SIG-M5 treated with dmso at 0.1 percent for 504 hours (cell line): Measurements from ENCODE around the gene SGCG.
A peak's percentile ranks its signal among the peaks of the same experiment; 100 is the strongest.
"Not testable (repeated sequence)": the region's sequence is repeated elsewhere in the genome, so short reads cannot be mapped to it uniquely, and the experiment has no call there.

Source experiments
- DNase-seq: peaks from one replicate; lab custom pipeline; 2025; ENCODE audit not compliant: unreplicated experiment; lab: John Stamatoyannopoulos, UW

Gene SGCG, protein sequence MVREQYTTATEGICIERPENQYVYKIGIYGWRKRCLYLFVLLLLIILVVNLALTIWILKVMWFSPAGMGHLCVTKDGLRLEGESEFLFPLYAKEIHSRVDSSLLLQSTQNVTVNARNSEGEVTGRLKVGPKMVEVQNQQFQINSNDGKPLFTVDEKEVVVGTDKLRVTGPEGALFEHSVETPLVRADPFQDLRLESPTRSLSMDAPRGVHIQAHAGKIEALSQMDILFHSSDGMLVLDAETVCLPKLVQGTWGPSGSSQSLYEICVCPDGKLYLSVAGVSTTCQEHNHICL

DNA sequence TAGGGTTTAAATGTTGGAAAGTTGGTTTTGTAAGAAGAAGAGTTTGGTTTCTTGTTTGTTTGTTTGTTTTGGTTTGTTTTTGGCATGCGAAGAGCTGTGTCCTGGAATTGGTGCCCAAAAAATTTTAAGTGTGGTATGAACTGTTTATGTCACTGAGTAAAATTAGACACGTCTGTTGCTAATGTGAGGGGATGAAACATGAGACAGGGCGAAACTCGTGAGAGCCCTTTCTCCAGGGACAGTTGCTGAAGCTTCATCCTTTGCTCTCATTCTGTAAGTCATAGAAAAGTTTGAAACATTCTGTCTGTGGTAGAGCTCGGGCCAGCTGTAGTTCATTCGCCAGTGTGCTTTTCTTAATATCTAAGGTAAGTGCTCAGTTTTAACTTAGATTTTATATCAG, at the start of gene SGCG:
Gene SGCG (plus strand): TSS at position 269 of the 400 bp plus-strand sequence. CDS start 22,716 bp downstream, outside the sequence.
- DNase-seq: no peak

DNA sequence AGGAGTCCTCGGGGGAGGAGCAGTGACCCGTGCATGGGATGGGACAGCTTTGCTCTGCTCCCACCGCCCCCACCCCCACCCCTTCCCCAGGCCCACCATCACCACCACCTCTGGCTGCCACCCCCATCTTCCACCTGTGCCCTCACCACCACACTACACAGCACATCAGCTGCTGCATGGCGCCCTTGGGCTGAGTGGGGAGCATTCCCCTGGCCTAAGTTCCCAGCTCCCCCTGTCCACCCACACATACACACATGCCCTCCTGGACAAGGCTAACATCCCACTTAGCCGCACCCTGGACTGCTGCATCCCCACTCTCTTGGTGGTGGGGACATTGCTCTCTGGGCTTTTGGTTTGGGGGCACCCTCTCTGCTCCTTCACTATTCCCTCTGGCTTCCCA, 46.2 kb upstream of the SGCG start:
- DNase-seq: no peak

DNA sequence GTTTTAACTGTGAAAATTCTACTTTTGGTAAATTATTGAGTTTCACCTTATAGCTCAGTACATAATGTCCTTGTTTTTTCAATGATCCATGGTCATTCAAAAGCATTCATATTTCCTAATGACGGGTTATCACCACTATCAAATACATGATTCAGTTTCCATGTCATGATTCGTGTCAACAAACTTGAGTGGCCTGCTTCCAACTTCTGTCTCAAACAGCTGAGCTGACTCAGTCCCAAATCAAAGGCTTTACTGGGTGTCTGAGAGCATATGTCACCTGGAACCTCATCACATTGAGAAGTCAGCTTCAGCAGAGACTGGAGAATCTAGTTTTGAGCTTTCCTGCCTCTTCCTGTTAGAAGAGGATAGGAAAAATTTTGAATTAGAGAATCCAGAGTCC, 40.3 kb upstream of the SGCG start:
- peak; percentile 10 for DNase-seq

DNA sequence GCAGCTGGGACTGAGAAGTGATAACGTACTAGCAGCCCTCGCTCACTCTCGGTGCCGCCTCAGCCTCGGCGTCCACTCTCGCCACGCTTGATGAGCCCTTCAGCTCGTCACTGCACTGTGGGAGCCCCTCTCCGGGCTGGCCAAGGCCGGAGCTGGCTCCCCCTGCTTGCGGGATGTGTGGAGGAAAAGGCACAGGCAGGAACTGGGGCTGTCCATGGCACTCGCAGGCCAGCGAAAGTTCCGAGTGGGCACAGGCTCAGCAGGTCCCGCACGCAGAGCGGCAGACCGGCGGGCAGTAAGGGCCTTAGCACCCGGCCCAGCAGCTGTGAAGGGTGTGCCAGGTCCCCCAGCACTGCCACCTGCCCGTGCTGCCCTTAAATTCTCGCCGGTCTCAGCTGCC, 38.8 kb upstream of the SGCG start:
- no peak for DNase-seq

DNA sequence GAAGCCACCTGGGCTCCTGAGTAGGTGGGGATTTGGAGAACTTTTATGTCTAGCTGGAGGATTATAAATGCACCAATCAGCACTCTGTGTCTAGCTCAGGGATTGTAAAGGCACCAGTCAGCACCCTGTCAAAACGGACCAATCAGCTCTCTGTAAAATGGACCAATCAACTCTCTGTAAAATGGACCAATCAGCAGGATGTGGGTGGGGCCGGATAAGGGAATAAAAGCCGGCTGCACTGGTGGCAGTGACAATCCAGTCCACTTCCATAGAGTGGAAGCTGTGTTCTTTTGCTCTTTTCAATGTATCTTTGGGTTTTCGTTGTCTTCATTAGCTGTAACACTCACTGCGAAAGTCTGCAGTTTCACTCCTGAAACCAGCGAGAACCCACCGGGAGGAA, 38.2 kb upstream of the SGCG start:
- DNase-seq: not testable (repeated sequence)

DNA sequence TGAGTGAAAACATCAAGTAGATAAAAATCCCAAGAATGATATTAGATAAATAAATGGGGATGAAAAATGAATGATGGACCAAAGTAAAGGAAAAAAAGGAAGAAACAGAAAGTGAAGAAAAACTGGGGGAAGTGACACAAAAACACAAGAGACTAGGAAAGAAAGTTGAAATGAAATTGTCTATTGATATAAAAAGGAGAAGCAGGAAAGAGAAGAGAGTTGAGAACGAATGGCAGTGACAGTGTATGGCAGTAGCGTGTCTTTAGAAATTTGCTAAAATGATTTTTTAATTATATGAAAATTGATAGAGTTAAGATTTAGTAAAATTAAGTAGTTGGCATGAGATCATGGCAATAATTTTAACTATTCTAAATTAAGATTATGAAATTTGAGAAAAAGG, 36.3 kb upstream of the SGCG start:
- peak; percentile 40 for DNase-seq

DNA sequence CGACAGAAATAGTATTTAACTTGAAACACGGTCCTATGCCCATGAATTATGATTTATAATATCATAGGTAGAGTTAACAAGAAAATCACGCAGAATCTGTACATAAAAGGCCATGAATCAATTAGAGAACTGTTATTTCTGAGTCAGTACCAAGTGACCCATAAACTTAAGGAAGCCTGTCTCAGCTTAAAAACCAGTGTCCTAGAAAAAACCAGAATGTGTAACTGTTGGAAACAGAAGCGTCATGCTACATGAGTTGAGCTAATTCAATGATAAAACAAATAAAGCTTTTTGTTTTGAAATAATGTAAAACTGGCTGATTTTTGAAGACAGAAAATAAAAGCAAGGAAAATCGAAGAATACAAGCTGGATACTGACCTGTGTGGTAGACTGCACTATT, 34.8 kb upstream of the SGCG start:
- DNase-seq: no peak

DNA sequence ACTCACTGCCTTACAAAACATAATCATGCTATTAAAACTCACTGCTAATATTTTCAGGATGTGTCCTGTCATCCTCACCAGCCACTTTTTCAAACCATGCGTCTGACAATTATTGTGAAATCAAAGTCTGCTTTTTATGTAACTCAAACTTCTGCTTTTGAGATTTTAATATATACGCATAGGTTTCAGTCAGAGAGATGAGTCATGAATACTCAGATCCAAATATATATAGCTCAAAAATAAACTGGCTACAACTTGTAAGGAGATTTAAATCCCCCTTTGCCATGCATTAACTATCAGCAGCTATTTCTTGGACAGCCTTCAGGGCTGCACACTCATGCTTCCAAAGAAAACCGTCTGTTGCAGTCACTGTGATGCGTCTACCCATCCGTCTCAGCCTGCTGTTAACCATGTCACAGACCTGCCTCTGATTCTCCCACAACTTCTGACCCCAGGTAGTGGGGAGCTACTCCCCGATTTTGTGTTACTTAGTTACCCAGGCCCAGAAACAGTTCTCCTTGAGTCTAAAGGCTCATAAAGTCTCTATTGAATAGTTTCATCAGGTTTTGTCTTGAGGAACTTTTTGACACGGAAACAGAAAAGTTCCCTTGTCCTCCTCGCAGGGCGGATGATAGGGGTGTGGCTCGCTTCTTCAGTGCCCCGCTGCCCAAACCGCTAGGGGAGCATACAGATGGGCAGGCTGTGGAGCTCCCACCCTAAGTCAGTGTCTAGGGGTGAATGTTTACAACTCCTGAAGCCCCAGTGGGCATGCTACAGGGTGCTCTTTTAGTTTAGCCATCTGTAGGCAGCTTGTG, 33.8 kb upstream of the SGCG start:
- peak; percentile 92 for DNase-seq

DNA sequence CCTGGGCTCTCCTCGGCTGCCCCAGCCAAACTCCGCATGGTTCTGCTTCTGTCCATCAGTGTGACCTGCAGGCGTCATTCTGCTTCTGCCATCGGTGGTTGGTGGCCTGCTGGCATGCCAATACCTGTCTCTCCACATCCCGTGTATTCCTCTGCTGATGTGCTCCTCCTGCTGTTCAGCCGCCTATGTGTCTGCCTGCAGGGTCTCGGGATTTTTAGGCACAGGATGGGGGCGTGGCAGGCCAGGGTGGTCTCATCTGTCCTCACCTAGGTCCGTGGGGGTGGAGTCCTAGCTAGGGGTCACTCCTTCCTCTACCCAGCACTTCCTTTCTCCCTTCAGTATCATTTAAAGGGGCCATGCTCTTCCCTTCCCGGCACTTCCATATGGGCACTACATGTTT, 33.0 kb upstream of the SGCG start:
- DNase-seq: no peak

DNA sequence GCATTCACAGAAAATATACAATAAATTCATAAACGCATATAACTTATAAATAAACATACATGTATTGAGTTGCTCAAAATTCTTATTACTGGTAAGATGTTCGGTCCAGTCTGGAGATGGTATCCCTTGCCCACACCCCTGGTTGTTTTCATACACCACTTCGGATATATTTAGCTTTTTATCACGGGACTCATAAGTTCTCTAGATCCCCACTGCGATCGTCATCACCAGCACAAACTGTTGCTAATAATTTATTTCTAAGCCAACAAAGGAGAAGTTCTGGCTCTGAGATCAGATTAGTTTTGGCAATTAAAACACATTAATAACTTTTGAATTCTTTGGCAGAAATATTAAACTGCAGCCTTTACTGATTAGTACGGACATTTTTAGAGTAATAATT, 23.0 kb upstream of the SGCG start:
- no peak for DNase-seq

DNA sequence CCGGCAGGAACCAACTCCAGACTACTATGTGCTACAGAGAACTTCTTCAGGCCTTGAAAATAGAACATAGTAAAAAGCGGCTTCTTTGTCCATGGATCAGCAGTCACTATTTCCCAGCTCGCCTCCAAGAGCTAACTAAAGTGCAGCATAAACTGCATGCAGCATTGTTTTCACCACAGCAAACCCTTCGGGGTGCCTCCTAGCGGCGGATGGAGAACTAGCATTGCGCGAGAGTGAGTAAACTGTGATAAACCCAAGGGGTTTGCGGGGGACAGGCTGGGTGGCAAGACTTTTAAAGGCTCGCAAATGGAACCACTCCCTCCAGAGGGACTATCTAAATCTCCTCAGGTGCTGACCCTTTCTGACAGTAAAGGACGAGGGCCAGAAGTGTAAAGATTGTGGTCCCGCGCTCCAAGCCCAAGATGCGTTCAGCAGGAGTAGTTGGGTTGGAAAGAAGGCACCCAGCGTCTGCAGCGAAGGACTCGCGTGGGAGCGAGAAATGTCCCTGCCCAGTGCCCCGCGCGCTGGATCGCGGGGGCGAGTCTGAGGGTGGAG, 21.5 kb upstream of the SGCG start:
- peak; percentile 36 for DNase-seq

DNA sequence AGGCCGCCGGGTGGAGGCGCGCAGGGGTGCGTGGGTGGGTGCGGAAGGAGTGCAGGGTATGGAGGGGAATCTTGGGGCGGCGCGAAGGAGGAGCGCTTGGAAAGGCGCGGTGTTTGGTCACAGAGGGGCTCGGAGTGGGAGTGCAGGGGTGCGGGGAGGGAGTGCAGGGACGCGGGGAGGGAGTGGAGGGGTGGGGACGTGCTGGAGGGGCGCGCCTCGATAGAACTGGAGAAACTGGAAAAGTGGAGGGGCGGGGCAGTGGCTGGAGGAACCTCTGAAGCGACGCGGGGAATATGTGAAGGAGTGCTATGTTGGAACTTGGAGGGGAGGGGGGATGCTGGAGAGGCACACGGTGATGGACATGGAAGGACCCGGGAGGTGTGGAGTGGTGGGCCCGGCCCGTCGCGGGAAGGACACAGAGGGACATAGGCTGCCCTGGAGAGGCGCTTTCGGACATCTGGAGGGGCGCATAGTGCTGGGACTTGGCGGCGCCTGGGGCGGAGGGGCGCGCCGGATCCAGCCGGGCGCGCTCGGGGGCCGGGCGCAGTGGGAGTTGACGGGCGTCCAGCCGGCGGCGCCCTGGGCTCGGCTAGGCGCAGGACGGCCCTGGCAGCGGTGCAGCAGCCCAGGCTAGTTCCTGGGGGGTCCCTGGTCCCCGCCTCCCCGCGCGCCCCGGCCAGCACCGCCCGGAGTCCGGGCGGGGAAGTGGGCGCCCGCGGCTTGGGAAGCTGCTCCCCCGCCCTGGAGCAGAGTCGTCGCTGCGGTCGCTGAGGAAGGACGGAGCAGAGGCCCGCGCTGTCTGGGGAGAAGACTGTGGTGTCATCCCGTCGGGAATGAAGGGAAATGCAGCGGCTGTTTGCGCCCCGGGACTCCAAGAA, 20.8 kb upstream of the SGCG start:
- DNase-seq: peak; percentile 5

DNA sequence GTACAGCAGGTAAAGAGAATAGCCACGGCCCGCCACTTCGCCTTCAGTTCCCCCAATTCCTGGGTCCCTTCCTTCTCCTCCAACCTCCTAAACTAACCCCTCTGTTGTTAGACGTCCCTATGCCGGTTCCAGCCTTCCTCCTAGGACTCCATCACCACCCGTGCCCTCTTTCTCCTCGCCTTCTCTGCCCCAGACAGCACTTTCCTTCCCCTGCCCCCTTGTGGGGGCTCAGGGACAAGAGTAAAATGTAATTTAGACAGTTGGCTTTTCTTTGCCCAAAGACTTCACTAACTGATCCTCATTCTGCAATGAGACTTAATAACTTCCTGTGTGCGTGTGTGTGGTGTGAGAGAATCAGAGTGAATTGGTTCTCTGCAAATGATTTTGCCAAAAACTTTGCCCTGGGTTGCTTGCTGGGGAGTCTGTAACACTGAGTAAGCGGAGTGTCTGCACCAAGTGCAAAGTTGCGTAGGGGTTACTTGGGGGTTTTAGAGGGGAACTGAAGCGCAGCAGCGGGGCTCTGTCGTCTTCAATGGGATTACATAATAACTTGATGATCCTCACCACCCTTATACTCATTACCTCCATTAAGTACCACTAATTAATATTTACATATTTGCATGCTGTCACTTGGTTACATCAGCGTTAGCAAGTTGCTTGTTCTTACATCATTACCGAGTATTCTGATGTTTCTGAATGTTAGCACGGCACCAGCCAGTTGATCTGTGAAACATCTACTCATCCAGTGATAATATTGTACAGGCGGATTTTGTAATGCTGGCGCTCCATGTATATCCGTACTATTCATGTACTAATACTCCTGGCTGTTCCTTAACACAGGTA, 19.9 kb upstream of the SGCG start:
- peak; percentile 49 for DNase-seq

DNA sequence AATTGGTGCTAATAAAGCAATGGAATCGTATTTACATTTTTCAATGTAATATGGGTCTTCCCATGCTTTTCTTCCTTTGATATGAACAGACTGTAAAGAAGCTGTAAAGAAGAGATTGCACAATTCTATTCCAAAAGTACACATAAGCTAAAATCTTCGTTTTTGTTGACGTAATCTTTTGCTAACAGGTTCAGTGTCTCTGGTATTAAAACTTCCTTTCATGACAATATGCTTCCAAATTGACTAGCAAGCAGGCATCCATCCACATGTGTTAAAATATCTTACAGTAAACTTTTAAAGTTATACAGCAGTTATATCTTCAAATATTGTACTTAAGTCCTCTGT, 19.3 kb upstream of the SGCG start:
- DNase-seq: no peak

DNA sequence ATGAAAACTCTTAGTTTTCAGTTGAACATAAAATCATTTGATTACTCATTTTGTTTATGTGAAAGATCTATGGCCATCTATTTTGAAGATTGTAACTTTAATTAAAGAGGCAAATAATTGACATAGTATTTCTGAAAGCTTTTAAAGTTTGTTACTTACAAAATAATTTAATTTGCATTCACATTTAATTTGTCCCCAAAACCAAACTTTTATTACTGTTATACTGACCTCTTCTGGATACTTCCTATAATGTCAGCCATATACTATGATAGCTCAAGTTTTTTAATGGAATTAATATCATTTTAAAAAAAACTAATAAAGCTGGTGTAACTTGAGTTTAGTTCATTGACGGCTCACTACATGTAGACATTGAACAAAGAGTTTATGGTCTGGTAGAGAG, 4.9 kb upstream of the SGCG start:
- no peak for DNase-seq

DNA sequence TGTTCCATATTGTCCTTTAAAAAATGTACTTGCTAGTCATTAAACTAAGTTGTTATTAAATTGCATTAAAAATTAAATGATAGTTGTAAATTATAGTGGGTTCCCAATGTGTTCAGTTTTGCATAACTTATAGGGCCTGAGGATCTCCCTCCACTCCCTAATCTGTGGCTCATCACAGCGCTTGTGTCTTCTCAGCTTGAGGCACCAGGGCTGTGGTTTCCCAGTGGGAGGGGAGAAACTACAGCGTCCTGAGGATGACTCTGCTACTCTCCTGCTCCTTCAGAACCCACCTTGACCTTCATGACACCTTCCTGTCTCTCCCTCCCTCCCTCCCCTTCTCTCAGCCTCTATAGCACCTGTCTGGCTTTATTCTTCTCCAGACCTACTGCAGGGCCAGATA, 1.4 kb downstream of the SGCG start:
- no peak for DNase-seq

DNA sequence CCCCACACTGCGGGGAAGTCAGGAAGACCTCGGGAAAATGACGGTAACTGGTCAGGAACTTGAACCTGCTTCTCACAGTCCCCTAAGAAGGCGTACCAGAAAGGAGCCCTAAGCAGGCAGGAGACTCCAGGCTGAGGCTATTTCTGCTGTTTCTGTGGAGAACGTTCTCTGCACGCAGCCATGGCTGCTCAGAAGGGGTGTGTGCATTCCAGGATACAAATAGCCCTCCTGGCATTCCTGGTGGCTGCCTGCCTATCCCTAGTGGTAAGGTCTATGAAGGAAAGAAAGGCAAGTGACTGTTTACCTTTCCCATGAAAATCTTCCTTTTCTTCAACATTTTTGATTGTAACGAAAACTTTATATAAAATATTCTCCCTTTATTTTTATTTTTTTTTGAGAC, 2.5 kb downstream of the SGCG start:
- DNase-seq: no peak

DNA sequence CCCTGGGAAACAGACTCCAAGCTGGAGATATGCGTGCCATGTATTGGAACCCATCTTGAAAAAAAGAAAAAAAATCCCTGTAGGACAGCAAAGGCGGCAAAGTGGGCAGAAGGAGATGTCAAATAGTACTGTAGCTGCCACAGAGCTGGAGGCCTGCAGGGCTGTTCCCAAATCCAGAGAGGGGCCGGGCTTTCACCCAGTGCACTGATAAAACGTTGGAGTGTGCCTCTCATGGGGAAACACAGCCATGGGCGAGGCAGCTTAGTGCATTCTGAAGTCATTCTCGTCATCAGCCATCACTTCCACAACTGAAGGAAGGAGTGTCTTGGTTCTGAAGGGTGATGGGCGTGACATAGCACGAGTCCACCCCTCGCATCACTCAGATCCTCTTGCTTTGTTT, 4.8 kb downstream of the SGCG start:
- DNase-seq: no peak

DNA sequence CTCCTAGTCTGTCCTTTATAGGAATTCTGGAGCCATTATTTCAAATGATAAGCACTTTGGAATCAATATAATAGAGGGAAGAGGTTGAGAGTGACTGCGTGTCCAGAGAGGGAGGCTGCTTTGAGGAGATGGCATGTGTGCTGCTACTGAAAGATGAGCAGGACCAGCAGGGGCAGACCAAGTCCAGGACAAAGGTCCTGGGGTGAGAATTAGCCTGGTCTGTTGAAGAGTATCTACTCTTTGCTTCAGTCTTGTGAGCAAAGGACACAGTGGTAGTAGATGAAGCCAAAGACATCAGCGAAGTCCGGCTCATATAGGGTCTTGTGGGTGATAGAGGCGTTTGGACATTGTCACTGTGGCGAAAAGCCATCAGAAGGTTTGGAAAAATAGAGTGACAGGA, 21.1 kb downstream of the SGCG start:
- DNase-seq: no peak

DNA sequence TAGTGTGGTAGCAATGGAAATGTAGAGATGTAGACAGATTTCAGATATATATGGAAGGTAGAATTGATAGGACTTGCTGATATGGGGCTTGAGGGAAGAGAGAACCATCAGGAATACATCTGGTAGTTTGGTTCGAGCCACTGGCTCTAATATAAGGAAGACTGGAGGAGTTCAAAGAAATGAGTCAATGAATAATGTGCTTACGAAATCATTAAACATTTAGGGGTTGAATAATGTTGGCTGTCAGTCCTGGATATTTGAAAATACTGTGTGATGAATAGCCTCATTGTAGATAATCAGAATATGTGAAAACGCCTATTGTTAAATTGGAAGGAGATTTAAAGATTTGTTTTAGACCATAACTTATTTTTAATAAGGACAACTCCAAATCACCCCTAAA, 21.6 kb downstream of the SGCG start:
- no peak for DNase-seq

DNA sequence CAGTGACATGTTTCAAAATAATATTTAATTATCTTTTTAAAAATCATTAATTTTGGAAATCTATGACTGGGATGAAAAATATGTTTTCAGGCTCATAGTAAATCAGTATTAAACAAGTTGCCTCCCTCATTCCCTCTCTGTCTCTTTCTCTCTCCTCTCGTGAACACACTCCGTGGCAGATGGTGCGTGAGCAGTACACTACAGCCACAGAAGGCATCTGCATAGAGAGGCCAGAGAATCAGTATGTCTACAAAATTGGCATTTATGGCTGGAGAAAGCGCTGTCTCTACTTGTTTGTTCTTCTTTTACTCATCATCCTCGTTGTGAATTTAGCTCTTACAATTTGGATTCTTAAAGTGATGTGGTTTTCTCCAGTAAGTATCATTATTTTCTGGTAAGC, 22.7 kb downstream of the SGCG start:
- DNase-seq: no peak
